NCI-H1105 treated with DMSO at 0.1 percent for 48 hours (cell line): ENCODE data around the gene MIDN.
"Not testable (repeated sequence)": the region's sequence is repeated elsewhere in the genome, so short reads cannot be mapped to it uniquely, and the experiment has no call there.

ENCODE experiments used
- DNase-seq: peaks from one replicate; lab custom pipeline; 2025; lab: John Stamatoyannopoulos, UW

MIDN gene

DNA sequence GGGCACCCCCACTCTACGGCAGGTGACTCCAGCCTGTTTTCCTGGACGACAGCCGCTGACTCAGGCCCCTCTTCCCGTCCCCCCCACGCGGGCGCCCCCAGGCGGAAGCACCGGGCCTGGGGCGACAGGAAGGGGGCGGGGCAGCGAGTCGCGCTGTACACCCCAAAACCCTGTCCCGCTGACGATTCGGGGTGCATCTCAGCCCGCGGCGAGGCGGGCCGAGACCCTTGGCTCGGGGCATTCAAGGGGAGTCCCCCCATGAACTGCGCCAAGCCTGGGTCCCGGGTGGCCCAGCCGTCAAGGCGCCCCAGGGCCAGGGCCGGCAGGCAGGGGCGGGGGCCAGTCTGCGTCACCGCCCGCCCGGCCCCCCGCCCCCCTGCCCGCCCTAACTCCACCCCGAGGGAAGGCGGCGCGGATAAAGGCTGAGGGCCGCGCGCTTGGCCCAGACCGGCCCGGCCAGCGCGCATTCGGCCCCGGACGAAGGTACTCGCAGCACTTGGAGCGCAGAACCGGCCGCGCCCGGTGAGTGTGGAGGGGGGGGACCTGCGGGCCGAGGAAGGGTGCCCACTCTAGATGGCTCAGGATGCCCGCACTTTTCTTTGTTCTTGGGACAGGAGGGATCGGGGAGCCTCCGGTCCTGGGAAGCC lies at the start of gene MIDN:
MIDN (plus strand) TSS at position 445 of the 647 bp plus-strand sequence. CDS start 1,714 bp downstream, outside the sequence.
- DNase-seq: peak; percentile 44

DNA sequence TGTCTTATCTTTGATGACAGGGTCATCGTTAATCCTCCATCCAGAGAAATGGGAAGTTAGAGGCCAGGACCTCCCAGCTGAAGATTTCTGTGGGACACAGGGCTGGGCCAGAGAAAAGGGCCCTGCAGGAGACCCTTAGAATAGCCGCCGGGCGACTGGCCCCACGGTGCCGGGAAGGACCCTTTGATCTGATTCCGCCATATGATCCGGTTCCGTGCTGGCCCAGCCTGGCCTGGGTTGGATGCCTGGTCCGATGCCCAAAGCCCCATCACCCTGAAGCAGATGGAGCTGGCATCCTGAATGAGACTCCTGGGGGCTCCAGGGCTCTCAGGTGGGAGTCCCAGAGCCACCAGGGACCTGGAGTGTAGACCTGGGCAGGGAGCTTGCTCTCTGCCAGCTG lies 48.9 kb upstream of the MIDN start:
- DNase-seq: no peak

GRCh38 chr19:1200614-1201013 lies 47.8 kb upstream of the MIDN start:
- DNase-seq: not testable (repeated sequence)

GRCh38 chr19:1205114-1206099 lies 43.0 kb upstream of the MIDN start, which contains the start of gene STK11:
Gene STK11 (plus strand): TSS chr19:1205778. CDS start chr19:1206914, 1,136 bp downstream.
- DNase-seq: peak; percentile 96

DNA sequence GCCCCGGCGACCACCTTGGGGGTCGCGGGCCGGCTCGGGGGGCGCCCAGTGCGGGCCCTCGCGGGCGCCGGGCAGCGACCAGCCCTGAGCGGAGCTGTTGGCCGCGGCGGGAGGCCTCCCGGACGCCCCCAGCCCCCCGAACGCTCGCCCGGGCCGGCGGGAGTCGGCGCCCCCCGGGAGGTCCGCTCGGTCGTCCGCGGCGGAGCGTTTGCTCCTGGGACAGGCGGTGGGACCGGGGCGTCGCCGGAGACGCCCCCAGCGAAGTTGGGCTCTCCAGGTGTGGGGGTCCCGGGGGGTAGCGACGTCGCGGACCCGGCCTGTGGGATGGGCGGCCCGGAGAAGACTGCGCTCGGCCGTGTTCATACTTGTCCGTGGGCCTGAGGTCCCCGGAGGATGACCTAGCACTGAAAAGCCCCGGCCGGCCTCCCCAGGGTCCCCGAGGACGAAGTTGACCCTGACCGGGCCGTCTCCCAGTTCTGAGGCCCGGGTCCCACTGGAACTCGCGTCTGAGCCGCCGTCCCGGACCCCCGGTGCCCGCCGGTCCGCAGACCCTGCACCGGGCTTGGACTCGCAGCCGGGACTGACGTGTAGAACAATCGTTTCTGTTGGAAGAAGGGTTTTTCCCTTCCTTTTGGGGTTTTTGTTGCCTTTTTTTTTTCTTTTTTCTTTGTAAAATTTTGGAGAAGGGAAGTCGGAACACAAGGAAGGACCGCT lies 42.1 kb upstream of the MIDN start:
- no peak for DNase-seq

DNA sequence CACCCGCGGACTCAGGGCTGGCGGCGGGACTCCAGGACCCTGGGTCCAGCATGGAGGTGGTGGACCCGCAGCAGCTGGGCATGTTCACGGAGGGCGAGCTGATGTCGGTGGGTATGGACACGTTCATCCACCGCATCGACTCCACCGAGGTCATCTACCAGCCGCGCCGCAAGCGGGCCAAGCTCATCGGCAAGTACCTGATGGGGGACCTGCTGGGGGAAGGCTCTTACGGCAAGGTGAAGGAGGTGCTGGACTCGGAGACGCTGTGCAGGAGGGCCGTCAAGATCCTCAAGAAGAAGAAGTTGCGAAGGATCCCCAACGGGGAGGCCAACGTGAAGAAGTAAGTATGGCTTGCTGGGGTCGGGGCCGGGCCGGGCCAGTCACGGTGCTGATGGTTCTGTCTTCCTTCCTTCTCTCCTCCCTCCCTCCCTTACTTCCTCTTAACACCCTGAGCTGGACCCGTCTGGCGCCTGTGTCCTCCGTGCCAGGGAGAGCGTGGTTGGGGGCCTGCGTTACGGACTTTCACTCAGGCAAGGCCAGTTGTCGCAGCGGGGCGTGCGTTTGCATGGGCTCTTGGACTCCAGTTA lies 41.4 kb upstream of the MIDN start:
- DNase-seq: peak; percentile 33

GRCh38 chr19:1208830-1209229 lies 39.6 kb upstream of the MIDN start:
- DNase-seq: not testable (repeated sequence)

- DNase-seq: no peak
Measured at GRCh38 chr19:1210227-1210538, 38.2 kb upstream of the MIDN start.

GRCh38 chr19:1211494-1212234 lies 36.7 kb upstream of the MIDN start:
- no peak for DNase-seq

- DNase-seq: no peak
Measured at GRCh38 chr19:1213391-1214286, 34.7 kb upstream of the MIDN start.

- no peak for DNase-seq
Measured at GRCh38 chr19:1214299-1214861, 34.0 kb upstream of the MIDN start.

- DNase-seq: no peak
Measured at GRCh38 chr19:1214862-1215731, 33.3 kb upstream of the MIDN start.

GRCh38 chr19:1216756-1217155 lies 31.6 kb upstream of the MIDN start:
- no peak for DNase-seq

DNA sequence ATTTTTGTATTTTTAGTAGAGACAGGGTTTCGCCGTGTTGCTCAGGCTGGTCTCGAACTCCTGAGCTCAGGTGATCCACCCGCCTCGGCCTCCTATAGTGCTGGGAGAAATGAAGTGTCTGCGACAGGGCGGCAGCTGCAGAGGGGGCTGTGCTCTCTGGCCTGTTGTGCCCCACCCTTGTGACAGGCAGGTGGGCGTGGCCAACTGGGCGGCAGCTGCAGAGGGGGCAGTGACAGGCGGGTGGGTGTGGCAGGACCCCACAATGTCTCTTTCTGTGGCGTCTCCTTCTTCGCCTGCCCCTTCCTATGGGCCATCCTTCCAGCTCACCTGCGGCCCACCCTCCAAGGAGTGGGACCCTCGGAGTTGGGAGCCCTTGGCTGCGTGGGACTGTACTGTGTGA lies 31.0 kb upstream of the MIDN start:
- no peak for DNase-seq

DNA sequence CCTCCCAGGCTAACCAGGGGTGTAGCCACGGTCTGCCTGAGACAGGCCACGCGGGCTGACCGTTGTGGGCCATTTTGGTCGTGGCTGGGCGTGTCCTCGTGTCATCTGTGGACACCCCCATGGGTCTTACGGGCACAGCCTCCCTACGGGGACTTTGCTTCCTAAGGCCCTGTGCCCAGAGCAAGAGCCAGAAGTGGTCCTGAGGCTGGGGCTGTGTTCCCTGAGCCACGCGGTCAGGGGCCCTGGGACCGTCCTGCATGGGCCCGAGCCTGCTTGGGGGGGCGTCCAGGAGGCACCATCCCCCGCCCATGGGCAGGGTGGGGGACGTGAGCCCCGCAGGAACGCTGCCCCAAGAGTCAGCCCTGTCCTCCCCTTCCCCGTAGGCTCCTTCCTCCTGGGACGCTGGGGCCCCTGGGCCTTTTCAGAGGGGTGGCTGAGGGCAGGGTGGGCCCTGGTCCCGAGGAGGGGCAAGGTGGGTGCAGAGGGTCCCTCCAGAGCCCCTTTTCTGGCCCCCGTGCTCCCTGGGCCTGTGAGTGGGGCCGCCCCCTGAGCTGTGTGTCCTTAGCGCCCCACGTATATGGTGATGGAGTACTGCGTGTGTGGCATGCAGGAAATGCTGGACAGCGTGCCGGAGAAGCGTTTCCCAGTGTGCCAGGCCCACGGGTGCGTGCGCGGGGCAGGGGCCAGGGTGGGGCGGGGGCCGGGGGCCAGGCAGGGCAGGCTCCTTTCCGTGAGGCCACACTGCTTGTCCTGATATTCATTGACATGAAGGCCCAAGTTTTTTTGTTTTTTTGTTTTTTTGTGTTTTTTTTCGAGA lies 29.4 kb upstream of the MIDN start:
- DNase-seq: no peak

- no peak for DNase-seq
Measured at GRCh38 chr19:1219786-1220476, 28.5 kb upstream of the MIDN start.

DNA sequence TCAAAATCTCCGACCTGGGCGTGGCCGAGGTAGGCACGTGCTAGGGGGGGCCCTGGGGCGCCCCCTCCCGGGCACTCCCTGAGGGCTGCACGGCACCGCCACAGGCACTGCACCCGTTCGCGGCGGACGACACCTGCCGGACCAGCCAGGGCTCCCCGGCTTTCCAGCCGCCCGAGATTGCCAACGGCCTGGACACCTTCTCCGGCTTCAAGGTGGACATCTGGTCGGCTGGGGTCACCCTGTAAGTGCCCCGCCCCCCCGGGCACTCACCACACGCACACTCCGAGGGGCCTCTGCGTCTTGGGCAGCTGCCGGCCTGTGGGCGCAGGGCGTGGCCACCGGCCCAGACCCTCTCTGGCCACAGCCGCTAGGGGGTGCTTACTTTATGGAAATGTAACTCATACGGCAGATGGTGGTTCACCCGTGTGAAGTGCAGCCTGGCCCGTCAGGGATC lies 27.9 kb upstream of the MIDN start:
- no peak for DNase-seq
